ENCODE data around the gene TTLL10. TPM values are rescaled to one million over a fixed set of nuclear protein-coding genes. Genes with fewer than 3 reads are reported as not detected.

Gene TTLL10
- total RNA-seq, 4 donors from 2014 or later: 0.23 TPM; not detected in 3

DNA sequence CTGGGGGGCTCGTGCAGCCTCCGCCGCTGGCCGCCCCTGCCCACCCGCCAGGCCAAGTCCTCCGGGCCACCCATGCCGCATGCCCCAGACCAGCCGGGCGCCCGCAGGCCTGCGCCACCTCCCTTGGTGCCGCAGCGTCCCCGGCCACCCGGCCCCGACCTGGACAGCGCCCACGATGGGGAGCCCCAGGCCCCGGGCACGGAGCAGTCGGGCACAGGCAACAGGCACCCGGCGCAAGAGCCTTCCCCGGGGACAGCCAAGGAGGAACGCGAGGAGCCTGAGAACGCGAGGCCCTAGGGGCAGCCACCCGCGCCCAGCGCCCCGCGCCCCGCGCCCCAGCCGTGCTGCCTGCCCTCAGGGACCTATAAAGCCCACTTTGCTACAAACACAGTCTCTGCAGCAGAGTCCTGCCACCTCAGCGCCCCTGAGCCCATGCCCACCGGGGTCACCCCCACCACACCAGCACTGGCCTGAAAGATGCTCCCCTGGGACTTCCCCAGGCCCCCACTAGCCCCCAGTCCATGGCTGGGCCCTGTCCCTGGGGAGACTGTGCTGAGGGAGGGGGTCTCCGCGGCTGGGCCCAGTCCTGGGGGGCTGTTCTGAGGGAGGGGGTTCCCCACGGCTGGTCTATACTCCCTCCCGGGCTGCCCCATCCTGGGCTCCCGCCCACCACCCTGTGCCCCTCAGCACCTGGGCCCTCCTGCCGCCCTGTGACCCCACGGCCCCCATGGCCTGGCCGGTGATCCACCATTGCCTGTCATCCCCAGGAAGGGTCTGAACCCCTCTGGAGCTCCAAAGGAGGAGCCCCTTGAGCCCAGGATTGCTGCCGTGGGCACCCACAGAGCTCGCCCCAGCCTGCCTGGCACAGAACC, 24.1 kb downstream of the TTLL10 start:
- Histone ChIP-seq H3K36me3 (no peaks in the 10 kb centered on the region), H3K4me1 (peaks cover 0 to 12% (median 0%) of the 10 kb centered on the region in 3 donors), H3K9me3 (peaks cover 0 to 21% (median 0%) of the 10 kb centered on the region in 3 donors), H3K27me3 (peaks cover 32% of the 10 kb centered on the region), H3K4me3 (no peak overlapping the region), H3K27ac (no peak overlapping the region)
- TF ChIP-seq EP300 (IDR thresholded peaks at IDR 0.05): no peak
- TF ChIP-seq, protein P1, sequence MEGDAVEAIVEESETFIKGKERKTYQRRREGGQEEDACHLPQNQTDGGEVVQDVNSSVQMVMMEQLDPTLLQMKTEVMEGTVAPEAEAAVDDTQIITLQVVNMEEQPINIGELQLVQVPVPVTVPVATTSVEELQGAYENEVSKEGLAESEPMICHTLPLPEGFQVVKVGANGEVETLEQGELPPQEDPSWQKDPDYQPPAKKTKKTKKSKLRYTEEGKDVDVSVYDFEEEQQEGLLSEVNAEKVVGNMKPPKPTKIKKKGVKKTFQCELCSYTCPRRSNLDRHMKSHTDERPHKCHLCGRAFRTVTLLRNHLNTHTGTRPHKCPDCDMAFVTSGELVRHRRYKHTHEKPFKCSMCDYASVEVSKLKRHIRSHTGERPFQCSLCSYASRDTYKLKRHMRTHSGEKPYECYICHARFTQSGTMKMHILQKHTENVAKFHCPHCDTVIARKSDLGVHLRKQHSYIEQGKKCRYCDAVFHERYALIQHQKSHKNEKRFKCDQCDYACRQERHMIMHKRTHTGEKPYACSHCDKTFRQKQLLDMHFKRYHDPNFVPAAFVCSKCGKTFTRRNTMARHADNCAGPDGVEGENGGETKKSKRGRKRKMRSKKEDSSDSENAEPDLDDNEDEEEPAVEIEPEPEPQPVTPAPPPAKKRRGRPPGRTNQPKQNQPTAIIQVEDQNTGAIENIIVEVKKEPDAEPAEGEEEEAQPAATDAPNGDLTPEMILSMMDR (IDR thresholded peaks at IDR 0.05): no peak
- no peak for TF ChIP-seq POLR2AphosphoS5 (IDR thresholded peaks at IDR 0.05)
- no peak for TF ChIP-seq POLR2A (IDR thresholded peaks at IDR 0.05)
- ATAC-seq: peak; percentile 13
- no CpG with 5 or more reads among the region's 48 CpGs for WGBS, 2 donors (ENCODE audit: low coverage in 1 of 2)

GRCh38 chr1:1198423-1199140, 24.9 kb downstream of the TTLL10 start:
- Histone ChIP-seq H3K27me3 (peaks cover 40% of the 10 kb centered on the region), H3K9me3 (peaks cover 0 to 21% (median 0%) of the 10 kb centered on the region in 3 donors), H3K4me3 (no peak overlapping the region), H3K27ac (no peak overlapping the region), H3K4me1 (peaks cover 0 to 12% (median 0%) of the 10 kb centered on the region in 3 donors), H3K36me3 (no peaks in the 10 kb centered on the region)
- WGBS, 2 donors (ENCODE audit: low coverage in 1 of 2): no CpG with 5 or more reads among the region's 23 CpGs
- ATAC-seq: no peak
- TF ChIP-seq, protein P1 (IDR thresholded peaks at IDR 0.05): no peak
- TF ChIP-seq POLR2A (IDR thresholded peaks at IDR 0.05): no peak
- no peak for TF ChIP-seq EP300 (IDR thresholded peaks at IDR 0.05)
- no peak for TF ChIP-seq POLR2AphosphoS5 (IDR thresholded peaks at IDR 0.05)

DNA sequence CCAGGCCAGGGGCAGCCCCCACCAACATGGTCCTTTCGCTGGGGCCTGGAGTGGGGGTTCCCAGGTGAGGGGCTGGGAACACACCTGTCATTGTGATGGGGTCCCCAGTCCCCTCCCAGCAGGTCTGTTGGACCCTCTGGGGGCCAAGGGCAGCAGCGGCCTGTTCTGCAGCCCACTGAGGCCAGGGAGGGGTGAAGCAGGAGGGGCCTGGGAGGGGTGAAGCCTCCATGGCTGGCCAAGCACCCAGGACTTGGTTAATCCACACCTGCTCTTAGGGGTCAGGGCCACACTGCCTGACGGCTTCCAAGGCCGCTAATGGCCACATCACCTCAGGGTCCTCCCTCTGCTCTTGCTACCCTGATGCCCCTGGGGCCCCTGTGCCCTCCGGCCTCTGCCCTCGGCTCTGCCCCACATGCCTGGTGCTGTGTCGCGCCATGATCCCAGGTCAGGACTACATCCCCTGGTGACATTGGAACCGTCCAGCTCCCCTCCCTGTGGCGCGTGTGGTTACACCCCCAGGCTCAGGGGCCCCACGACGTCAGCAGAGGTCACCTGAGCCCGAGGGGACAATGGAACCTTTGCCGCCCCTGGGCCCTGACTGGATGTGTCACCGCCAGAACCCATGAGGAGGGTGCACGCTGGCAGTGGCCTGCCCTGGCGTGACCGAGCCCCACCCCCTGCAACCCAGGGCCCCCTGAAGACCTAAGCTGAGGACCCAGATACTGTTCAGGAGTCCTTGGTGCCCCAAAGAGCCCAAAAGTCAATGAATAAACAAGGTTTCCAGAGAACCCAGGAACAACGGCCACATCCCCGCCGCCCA, 25.7 kb downstream of the TTLL10 start:
- Histone ChIP-seq H3K27me3 (peaks cover 48% of the 10 kb centered on the region), H3K27ac (no peak overlapping the region), H3K4me1 (peaks cover 0 to 12% (median 0%) of the 10 kb centered on the region in 3 donors), H3K36me3 (no peaks in the 10 kb centered on the region), H3K4me3 (no peak overlapping the region), H3K9me3 (peaks cover 0 to 15% (median 0%) of the 10 kb centered on the region in 3 donors)
- no peak for ATAC-seq
- WGBS, 2 donors (ENCODE audit: low coverage in 1 of 2): no CpG with 5 or more reads among the region's 22 CpGs
- TF ChIP-seq POLR2A (IDR thresholded peaks at IDR 0.05) (no peak), EP300 (IDR thresholded peaks at IDR 0.05) (no peak), POLR2AphosphoS5 (IDR thresholded peaks at IDR 0.05) (no peak)
- TF ChIP-seq, protein P1 (IDR thresholded peaks at IDR 0.05): no peak

- no peak for ATAC-seq
- Histone ChIP-seq H3K9me3 (peaks cover 0 to 6% (median 0%) of the 10 kb centered on the region in 3 donors), H3K36me3 (no peaks in the 10 kb centered on the region), H3K27me3 (peaks cover 56% of the 10 kb centered on the region), H3K27ac (peak overlapping the region in 1 of 4 donors; percentile 56), H3K4me1 (peaks cover 0 to 12% (median 0%) of the 10 kb centered on the region in 3 donors), H3K4me3 (peak overlapping the region in 1 of 2 donors; percentile 58)
- TF ChIP-seq POLR2A (IDR thresholded peaks at IDR 0.05): no peak
- TF ChIP-seq, protein P1 (IDR thresholded peaks at IDR 0.05): no peak
- TF ChIP-seq POLR2AphosphoS5 (IDR thresholded peaks at IDR 0.05): no peak
- no peak for TF ChIP-seq EP300 (IDR thresholded peaks at IDR 0.05)
- WGBS, 2 donors (ENCODE audit: low coverage in 1 of 2): 71% methylated on average over 3 of the region's 31 CpGs; no CpG with 5 or more reads in 1 of the 2 donors
These were observed 26.5 kb downstream of the TTLL10 start for GRCh38 chr1:1199961-1200875.

Measured in gastroesophageal sphincter (tissue), 4 donors.